GM12878 (cell line): ENCODE data around the gene UQCC5. TPM values are rescaled to one million over a fixed set of nuclear protein-coding genes. Genes with fewer than 3 reads are reported as not detected.

Experiments used
- ATAC-seq: fragments of 200-7000 bp; cut with Tn5 transposase; 3 replicates; pipeline ENCODE4 v1.9.1; 2020; ENCODE audit warnings: mild to moderate bottlenecking, moderate library complexity
- BruUV-seq: library from RNA; stranded (reverse); fragments of 400-500 nt; replicated peaks from 2 replicates; lab custom pipeline; 2021; lab: Mats Ljungman, UMichigan
- CTCF ChIA-PET: fragments of 300-600 bp; sonication (Branson Sonifier 250); formaldehyde crosslinking; extraction: SDS; loops from one replicate; lab custom pipeline; 2021; ENCODE audit warnings: inconsistent platforms; lab: Yijun Ruan, JAX
- POLR2A ChIA-PET: fragments of 350-600 bp; formaldehyde crosslinking; extraction: SDS; loops from one replicate; lab custom pipeline; 2021; ENCODE audit warnings: inconsistent platforms; lab: Charles Lee
- RAD21 ChIA-PET: fragments of 300-600 bp; sonication (Branson Sonifier 250); formaldehyde crosslinking; loops from one replicate; lab custom pipeline; 2023; ENCODE audit warnings: antibody characterized with exemption; ENCODE audit not compliant: unreplicated experiment; lab: Charles Lee
- SMC1A ChIA-PET: fragments of 300-600 bp; sonication (Branson Sonifier 250); formaldehyde crosslinking; loops from one replicate; lab custom pipeline; 2023; ENCODE audit not compliant: unreplicated experiment, uncharacterized antibody; lab: Charles Lee
- DNase-seq: peaks from one replicate; pipeline ENCODE4 v3.0.0-alpha.2; 2011; ENCODE audit warnings: low read depth, low spot score
- FAIRE-seq: peaks from 3 replicates; lab custom pipeline; 2011; peaks lifted over from hg19 to GRCh38; lab: Jason Lieb, UNC
- H2AFZ ChIP-seq: 2 replicates; pipeline ENCODE4 v1.6.0; 2011; ENCODE audit warnings: low read depth, low read length, control low read depth; ENCODE audit not compliant: control insufficient read depth
- H3K27ac ChIP-seq: 2 replicates; pipeline ENCODE4 v1.5.1; 2011; ENCODE audit warnings: control low read depth; ENCODE audit not compliant: control insufficient read depth, insufficient read depth
- H3K27me3 ChIP-seq, 2 experiments: replicated peaks in 1 of 2; 2 replicates each; pipeline versions ENCODE4 v1.6.0 to v1.6.1; 2011; ENCODE audit warnings: low read length in 1 of 2; ENCODE audit not compliant: control insufficient read depth in 2 of 2, insufficient read depth in 2 of 2
- H3K36me3 ChIP-seq, 2 experiments: 2 replicates each; pipeline ENCODE4 v1.5.1; 2011; ENCODE audit warnings: low read length in 1 of 2; ENCODE audit not compliant: control insufficient read depth in 2 of 2, insufficient read depth in 2 of 2
- H3K4me1 ChIP-seq: 2 replicates; pipeline ENCODE4 v1.6.1; 2011; ENCODE audit warnings: mild to moderate bottlenecking, low read length, moderate library complexity, mixed read lengths; ENCODE audit not compliant: control insufficient read depth, insufficient read depth
- H3K4me2 ChIP-seq: 2 replicates; pipeline ENCODE4 v1.6.0; 2011; ENCODE audit warnings: control low read depth; ENCODE audit not compliant: control insufficient read depth, insufficient read depth
- H3K4me3 ChIP-seq: fragments of 200-600 bp; sonication (generic); 2 replicates; pipeline ENCODE4 v1.5.1; 2016
- H3K79me2 ChIP-seq: 2 replicates; pipeline ENCODE4 v1.6.0; 2011; ENCODE audit warnings: low read length; ENCODE audit not compliant: control insufficient read depth, insufficient read depth
- H3K9ac ChIP-seq: 2 replicates; pipeline ENCODE4 v1.8.0; 2011; ENCODE audit warnings: low read length, control low read depth, mixed read lengths; ENCODE audit not compliant: control insufficient read depth, insufficient read depth
- H3K9me3 ChIP-seq: replicated peaks from 3 replicates; pipeline ENCODE4 v1.5.1; 2011; ENCODE audit warnings: mild to moderate bottlenecking, low read length; ENCODE audit not compliant: control insufficient read depth, insufficient read depth
- H4K20me1 ChIP-seq: 2 replicates; pipeline ENCODE4 v1.6.0; 2011; ENCODE audit not compliant: control insufficient read depth, insufficient read depth
- ZNF217 ChIP-seq: fragments of 450-650 bp; IDR thresholded peaks from 2 replicates; pipeline ENCODE4 v1.6.1; 2017; ENCODE audit warnings: antibody characterized with exemption, mild to moderate bottlenecking
- WGBS: methylation state at CpG from one replicate; pipeline ENCODE4 v1.1.6; 2016; ENCODE audit warnings: low lambda C conversion rate; ENCODE audit not compliant: insufficient replicate concordance, insufficient coverage; ENCODE audit errors: missing lambda C conversion rate; 5-methylcytosine and 5-hydroxymethylcytosine counted together
- in situ Hi-C: fragments of 300-500 bp; cut with MboI; formaldehyde crosslinking; loops from 9 replicates; pipeline ENCODE4 v1.14.3; 2018; ENCODE audit warnings: mixed read lengths
- intact Hi-C: fragments of 100-400 bp; cut with micrococcal nuclease; formaldehyde crosslinking; loops from one replicate; pipeline ENCODE4 v1.14.2; 2022; ENCODE audit not compliant: unreplicated experiment
- polyA plus RNA-seq, 11 experiments: library from polyadenylated mRNA; depleted of rRNA in 4 of 11; unstranded in 6 of 11; stranded (reverse) in 5 of 11; fragments of >200 nt; fragmentation: Nextera tagmentation in 4 of 11; fragmentation: Illumina TruSeq in 1 of 11; extraction: Ambion mirVana in 4 of 11; extraction: Trizol in 1 of 11; gene quantifications; 1 replicate in 1 of 11; 2 replicates in 10 of 11; pipeline versions ENCODE4 v1.2.1 to v1.2.3, GENCODE V29; 2011 to 2016; ENCODE audit warnings: inconsistent platforms in 2 of 11, missing spikeins in 2 of 11, low read depth in 1 of 11
- total RNA-seq, 4 experiments: library from RNA; depleted of rRNA in 3 of 4; stranded (reverse); fragments of >200 nt in 3 of 4; fragmentation: Illumina TruSeq in 1 of 4; extraction: Trizol in 1 of 4; gene quantifications; 2 replicates each; pipeline versions ENCODE4 v1.2.1 to v1.2.3, GENCODE V29; 2013 to 2021
- TF ChIP-seq, protein P1 (sequence below): fragments of 450-650 bp; IDR thresholded peaks from 2 replicates; pipeline ENCODE4 v1.6.1; 2018; ENCODE audit warnings: mild to moderate bottlenecking, low read depth, moderate library complexity; ENCODE audit not compliant: partially characterized antibody
- TF ChIP-seq, protein P2 (sequence below): IDR thresholded peaks from 2 replicates; pipeline ENCODE4 v1.6.1; 2011; ENCODE audit warnings: mild to moderate bottlenecking, low read depth, low read length, moderate library complexity; ENCODE audit not compliant: insufficient replicate concordance
- TF ChIP-seq, protein P3 (sequence below): fragments of 450-650 bp; IDR thresholded peaks from 2 replicates; pipeline ENCODE4 v1.6.1; 2017; ENCODE audit warnings: mild to moderate bottlenecking, low read depth, inconsistent platforms; ENCODE audit not compliant: poor library complexity, severe bottlenecking

UQCC5 gene
- total and polyA plus RNA-seq, 10 of the 15 experiments (the other 5 are each of a cell fraction or from before 2014, with no cell fraction given), result 15.1 to 84.8 (median 28.0) TPM

DNA sequence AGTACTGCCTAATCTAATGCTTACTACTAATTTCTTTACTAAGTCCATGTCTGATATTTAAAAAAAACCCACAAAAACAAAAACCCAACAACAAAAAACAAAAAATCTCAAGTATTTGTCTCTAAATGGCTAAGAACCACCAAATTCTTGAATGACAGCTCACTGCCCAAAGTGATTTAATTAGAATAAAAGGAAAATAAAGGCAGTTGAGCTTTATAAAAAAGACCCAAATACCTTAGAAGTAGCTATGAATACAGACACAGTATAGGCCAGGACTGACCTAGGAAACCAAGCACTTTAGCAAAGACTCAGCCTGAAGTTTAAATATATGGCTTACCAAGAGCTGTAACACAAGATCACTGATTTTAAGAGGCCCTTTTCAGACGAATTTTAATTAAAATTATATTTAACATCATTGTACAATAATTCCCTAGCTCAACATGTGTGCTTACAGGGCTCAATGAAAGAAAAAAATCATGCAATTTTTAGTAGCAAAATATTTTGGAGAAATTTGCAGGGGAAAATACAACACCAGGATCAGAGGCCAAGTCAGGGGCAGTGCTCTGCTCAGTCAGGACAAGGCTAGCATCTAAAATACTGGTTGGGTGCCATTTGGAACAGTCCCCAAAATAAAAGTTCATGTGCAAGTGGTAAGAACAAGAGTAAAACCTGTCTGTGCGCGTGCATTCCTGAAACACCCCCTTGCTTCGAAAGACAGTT, 24.8 kb downstream of the UQCC5 start (continued):
- TF ChIP-seq, protein P1, sequence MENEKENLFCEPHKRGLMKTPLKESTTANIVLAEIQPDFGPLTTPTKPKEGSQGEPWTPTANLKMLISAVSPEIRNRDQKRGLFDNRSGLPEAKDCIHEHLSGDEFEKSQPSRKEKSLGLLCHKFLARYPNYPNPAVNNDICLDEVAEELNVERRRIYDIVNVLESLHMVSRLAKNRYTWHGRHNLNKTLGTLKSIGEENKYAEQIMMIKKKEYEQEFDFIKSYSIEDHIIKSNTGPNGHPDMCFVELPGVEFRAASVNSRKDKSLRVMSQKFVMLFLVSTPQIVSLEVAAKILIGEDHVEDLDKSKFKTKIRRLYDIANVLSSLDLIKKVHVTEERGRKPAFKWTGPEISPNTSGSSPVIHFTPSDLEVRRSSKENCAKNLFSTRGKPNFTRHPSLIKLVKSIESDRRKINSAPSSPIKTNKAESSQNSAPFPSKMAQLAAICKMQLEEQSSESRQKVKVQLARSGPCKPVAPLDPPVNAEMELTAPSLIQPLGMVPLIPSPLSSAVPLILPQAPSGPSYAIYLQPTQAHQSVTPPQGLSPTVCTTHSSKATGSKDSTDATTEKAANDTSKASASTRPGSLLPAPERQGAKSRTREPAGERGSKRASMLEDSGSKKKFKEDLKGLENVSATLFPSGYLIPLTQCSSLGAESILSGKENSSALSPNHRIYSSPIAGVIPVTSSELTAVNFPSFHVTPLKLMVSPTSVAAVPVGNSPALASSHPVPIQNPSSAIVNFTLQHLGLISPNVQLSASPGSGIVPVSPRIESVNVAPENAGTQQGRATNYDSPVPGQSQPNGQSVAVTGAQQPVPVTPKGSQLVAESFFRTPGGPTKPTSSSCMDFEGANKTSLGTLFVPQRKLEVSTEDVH, result no peak

- Histone ChIP-seq H3K79me2 (no peaks in the 10 kb centered on the region), H3K4me2 (no peak overlapping the region), H3K27ac (no peak overlapping the region), H4K20me1 (no peaks in the 10 kb centered on the region), H3K4me3 (no peak overlapping the region), H2AFZ (no peak overlapping the region), H3K4me1 (no peaks in the 10 kb centered on the region), H3K27me3 (no peaks in the 10 kb centered on the region), H3K9ac (no peak overlapping the region), H3K9me3 (no peaks in the 10 kb centered on the region), H3K36me3 (peaks cover 3 to 29% of the 10 kb centered on the region in 2 experiments; a peak in 3 of 4 replicates)
- CTCF ChIA-PET, result interaction anchor here (0.7 to 1.2 kb wide), 2 partner anchors 19 to 32 kb away, joined by 3 read pairs; no protein-coding TSS in a partner anchor
- in situ Hi-C loops, result no loop called here
- no TSS peak for BruUV-seq
- ATAC-seq (no peak), DNase-seq (no peak), FAIRE-seq (no peak)
- intact Hi-C loops, result no loop called here
- SMC1A ChIA-PET, result no interaction called here
- WGBS, result 100% methylated on average over 2 of the region's 2 CpGs
- POLR2A ChIA-PET, result interaction anchor here (0.6 kb wide), 1 partner anchor 67 kb away, joined by 4 read pairs; no protein-coding TSS in a partner anchor
- TF ChIP-seq, protein P2, sequence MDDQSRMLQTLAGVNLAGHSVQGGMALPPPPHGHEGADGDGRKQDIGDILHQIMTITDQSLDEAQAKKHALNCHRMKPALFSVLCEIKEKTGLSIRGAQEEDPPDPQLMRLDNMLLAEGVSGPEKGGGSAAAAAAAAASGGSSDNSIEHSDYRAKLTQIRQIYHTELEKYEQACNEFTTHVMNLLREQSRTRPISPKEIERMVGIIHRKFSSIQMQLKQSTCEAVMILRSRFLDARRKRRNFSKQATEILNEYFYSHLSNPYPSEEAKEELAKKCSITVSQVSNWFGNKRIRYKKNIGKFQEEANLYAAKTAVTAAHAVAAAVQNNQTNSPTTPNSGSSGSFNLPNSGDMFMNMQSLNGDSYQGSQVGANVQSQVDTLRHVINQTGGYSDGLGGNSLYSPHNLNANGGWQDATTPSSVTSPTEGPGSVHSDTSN, result no peak
- TF ChIP-seq, protein P3, sequence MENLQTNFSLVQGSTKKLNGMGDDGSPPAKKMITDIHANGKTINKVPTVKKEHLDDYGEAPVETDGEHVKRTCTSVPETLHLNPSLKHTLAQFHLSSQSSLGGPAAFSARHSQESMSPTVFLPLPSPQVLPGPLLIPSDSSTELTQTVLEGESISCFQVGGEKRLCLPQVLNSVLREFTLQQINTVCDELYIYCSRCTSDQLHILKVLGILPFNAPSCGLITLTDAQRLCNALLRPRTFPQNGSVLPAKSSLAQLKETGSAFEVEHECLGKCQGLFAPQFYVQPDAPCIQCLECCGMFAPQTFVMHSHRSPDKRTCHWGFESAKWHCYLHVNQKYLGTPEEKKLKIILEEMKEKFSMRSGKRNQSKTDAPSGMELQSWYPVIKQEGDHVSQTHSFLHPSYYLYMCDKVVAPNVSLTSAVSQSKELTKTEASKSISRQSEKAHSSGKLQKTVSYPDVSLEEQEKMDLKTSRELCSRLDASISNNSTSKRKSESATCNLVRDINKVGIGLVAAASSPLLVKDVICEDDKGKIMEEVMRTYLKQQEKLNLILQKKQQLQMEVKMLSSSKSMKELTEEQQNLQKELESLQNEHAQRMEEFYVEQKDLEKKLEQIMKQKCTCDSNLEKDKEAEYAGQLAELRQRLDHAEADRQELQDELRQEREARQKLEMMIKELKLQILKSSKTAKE, result no peak
- no peak for TF ChIP-seq ZNF217
- RAD21 ChIA-PET, result no interaction called here
Measured at GRCh38 chr3:52563984-52564383, 27.6 kb downstream of the UQCC5 start.
